B cell (primary cell): ENCODE results near the gene SGPL1. TPM values are rescaled to one million over a fixed set of nuclear protein-coding genes. Genes with fewer than 3 reads are reported as not detected.

ENCODE experiments used
- ATAC-seq: fragments of 200-7000 bp; cut with Tn5 transposase; one replicate; pipeline ENCODE4 v1.10.0; 2021; ENCODE audit warnings: low read depth, mild to moderate bottlenecking, moderate number of reproducible peaks, moderate library complexity
- CTCF ChIA-PET: fragments of 350-600 bp; sonication (Branson Sonifier 250); formaldehyde crosslinking; loops from one replicate; lab custom pipeline; 2021; ENCODE audit warnings: antibody characterized with exemption, inconsistent platforms; lab: Charles Lee
- POLR2A ChIA-PET: fragments of 350-600 bp; sonication (Branson Sonifier 250); formaldehyde crosslinking; loops from one replicate; lab custom pipeline; 2021; ENCODE audit warnings: antibody characterized with exemption; lab: Charles Lee
- DNase-seq: peaks from one replicate; pipeline ENCODE4 v3.0.0; 2013
- H2AFZ ChIP-seq: 2 replicates; pipeline ENCODE4 v1.6.1; 2012; ENCODE audit warnings: mild to moderate bottlenecking, low read depth, low read length; ENCODE audit not compliant: insufficient read depth, poor library complexity, severe bottlenecking
- H3K27ac ChIP-seq, 2 donors: 1 replicate in 1 of 2; 2 replicates in 1 of 2; pipeline ENCODE4 v1.5.1; 2012 to 2013; ENCODE audit warnings: low read length in 2 of 2, mild to moderate bottlenecking in 2 of 2, moderate library complexity in 1 of 2
- H3K27me3 ChIP-seq, 4 experiments: fragments of 200-600 bp in 1 of 4; sonication (generic) in 1 of 4; replicated peaks in 1 of 4; 1 replicate in 2 of 4; 2 replicates in 2 of 4; pipeline versions ENCODE4 v1.6.1 to v1.7.0; 2013 to 2016; ENCODE audit warnings: low read length in 3 of 4, mild to moderate bottlenecking in 2 of 4, mixed read lengths in 1 of 4, moderate library complexity in 1 of 4; ENCODE audit not compliant: insufficient read depth in 4 of 4, control insufficient read depth in 3 of 4; ENCODE audit errors: control extremely low read depth in 1 of 4
- H3K36me3 ChIP-seq, 2 experiments: replicated peaks in 1 of 2; 1 replicate in 1 of 2; 2 replicates in 1 of 2; pipeline versions ENCODE4 v1.6.1 to v1.7.1; 2013; ENCODE audit warnings: low read length in 1 of 2; ENCODE audit not compliant: insufficient read depth in 2 of 2, control insufficient read depth in 1 of 2; ENCODE audit errors: control extremely low read depth in 1 of 2, extremely low read depth in 1 of 2
- H3K4me1 ChIP-seq, 2 donors: fragments of 200-600 bp in 1 of 2; sonication (generic) in 1 of 2; 1 replicate in 1 of 2; 2 replicates in 1 of 2; pipeline versions ENCODE4 v1.5.1 to v1.6.1; 2013 to 2017; ENCODE audit warnings: low read length in 2 of 2; ENCODE audit not compliant: control insufficient read depth in 2 of 2, insufficient read depth in 2 of 2
- H3K4me2 ChIP-seq: replicated peaks from 2 replicates; pipeline ENCODE3; 2012; ENCODE audit warnings: mild to moderate bottlenecking, low read depth, low read length; ENCODE audit not compliant: poor library complexity, severe bottlenecking
- H3K4me3 ChIP-seq, 5 experiments: fragments of 200-600 bp in 1 of 5; sonication (generic) in 1 of 5; 1 replicate in 3 of 5; 2 replicates in 2 of 5; pipeline versions ENCODE4 v1.5.1 to v1.7.0; 2011 to 2016; ENCODE audit warnings: low read length in 4 of 5, mild to moderate bottlenecking in 4 of 5, low read depth in 2 of 5, control low read depth in 1 of 5, moderate library complexity in 1 of 5; ENCODE audit not compliant: insufficient read depth in 1 of 5; ENCODE audit errors: control extremely low read depth in 1 of 5, extremely low read depth in 1 of 5
- H3K79me2 ChIP-seq: fragments of 200-600 bp; sonication (generic); one replicate; pipeline ENCODE4 v1.6.0; 2016; ENCODE audit warnings: low read length; ENCODE audit not compliant: control insufficient read depth, insufficient read depth
- H3K9ac ChIP-seq: fragments of 200-600 bp; sonication (generic); 2 replicates; pipeline ENCODE4 v1.6.1; 2017; ENCODE audit warnings: mild to moderate bottlenecking, low read length, moderate library complexity
- H3K9me3 ChIP-seq, 3 donors: one replicate each; pipeline versions ENCODE4 v1.6.1 to v1.7.1; 2013; ENCODE audit warnings: low read length in 2 of 3; ENCODE audit not compliant: control insufficient read depth in 2 of 3, insufficient read depth in 1 of 3; ENCODE audit errors: control extremely low read depth in 1 of 3
- H4K20me1 ChIP-seq: 2 replicates; pipeline ENCODE4 v1.6.0; 2012; ENCODE audit warnings: mild to moderate bottlenecking, low read length; ENCODE audit not compliant: insufficient read depth, control insufficient read depth, poor library complexity, severe bottlenecking
- H3K27ac Mint-ChIP-seq: one replicate; pipeline ENCODE4 v1.8.0; 2021; ENCODE audit warnings: mixed read lengths
- H3K27me3 Mint-ChIP-seq: one replicate; pipeline ENCODE4 v1.8.0; 2021; ENCODE audit warnings: mixed read lengths
- H3K4me1 Mint-ChIP-seq: one replicate; pipeline ENCODE4 v1.8.0; 2021; ENCODE audit warnings: mixed read lengths
- H3K4me3 Mint-ChIP-seq: one replicate; pipeline ENCODE4 v1.8.0; 2021; ENCODE audit warnings: mixed read lengths
- H3K9me3 Mint-ChIP-seq: one replicate; pipeline ENCODE4 v1.8.0; 2022; ENCODE audit warnings: mixed read lengths; ENCODE audit not compliant: insufficient read depth
- CTCF ChIP-seq: fragments of 200-600 bp; IDR thresholded peaks from one replicate; pipeline ENCODE4 v1.8.0; 2022; ENCODE audit warnings: antibody characterized with exemption, mild to moderate bottlenecking
- EZH2 ChIP-seq: IDR thresholded peaks from 2 replicates; pipeline ENCODE4 v1.6.1; 2012; ENCODE audit warnings: borderline replicate concordance, low read depth, mild to moderate bottlenecking, moderate library complexity, low read length; ENCODE audit not compliant: insufficient read depth, poor library complexity, severe bottlenecking
- WGBS: methylation state at CpG from one replicate; pipeline ENCODE4 v1.1.5; 2013; ENCODE audit warnings: missing lambda C conversion rate; ENCODE audit not compliant: insufficient coverage; 5-methylcytosine and 5-hydroxymethylcytosine counted together
- intact Hi-C: fragments of 100-400 bp; cut with micrococcal nuclease; formaldehyde crosslinking; loops from one replicate; pipeline ENCODE4 v1.10.0; 2022
- polyA plus RNA-seq: library from polyadenylated mRNA; depleted of rRNA; stranded (reverse); fragments of >200 nt; gene quantifications from 2 replicates; pipeline ENCODE4 v1.2.3, GENCODE V29; 2012
- total RNA-seq, 2 donors: library from RNA; stranded (reverse); fragments of 120-200 nt in 1 of 2; gene quantifications; 1 replicate in 1 of 2; 2 replicates in 1 of 2; pipeline versions ENCODE4 v1.2.3 to v1.2.4, GENCODE V29; 2013 to 2022

The SGPL1 gene
- total and polyA plus RNA-seq, 2 donors (not counting 1 experiment from before 2014, with no cell fraction given): 9.1 to 46.2 TPM

- H3K4me3 Mint-ChIP-seq: no peak overlapping the region
- no peak overlapping the region for H2AFZ ChIP-seq
- H3K4me2 ChIP-seq: no peak overlapping the region
- DNase-seq (no peak), ATAC-seq (no peak)
- H3K9ac ChIP-seq: no peak overlapping the region
- H3K79me2 ChIP-seq: no peaks in the 10 kb centered on the region
- no peak overlapping the region for H3K4me3 ChIP-seq
- TF ChIP-seq EZH2 (no peak), CTCF (no peak)
- no peaks in the 10 kb centered on the region for H4K20me1 ChIP-seq
- H3K27me3 ChIP-seq: no peaks in the 10 kb centered on the region
- H3K27ac Mint-ChIP-seq: no peak overlapping the region
- WGBS: 90% methylated on average over 13 of the region's 13 CpGs
- POLR2A ChIA-PET: no interaction called here
- no peaks in the 10 kb centered on the region for H3K27me3 Mint-ChIP-seq
- no peak overlapping the region for H3K27ac ChIP-seq
- CTCF ChIA-PET: interaction anchor here (0.5 to 2.8 kb wide), 2 partner anchors 16 to 200 kb away, joined by 3 to 8 read pairs; no protein-coding TSS in a partner anchor
- H3K4me1 Mint-ChIP-seq: no peaks in the 10 kb centered on the region
- no peaks in the 10 kb centered on the region for H3K36me3 ChIP-seq
- no peaks in the 10 kb centered on the region for H3K9me3 ChIP-seq
- intact Hi-C loops: no loop called here
- H3K9me3 Mint-ChIP-seq: no peaks in the 10 kb centered on the region
- no peaks in the 10 kb centered on the region for H3K4me1 ChIP-seq
Measured at GRCh38 chr10:70775679-70776454, 39.9 kb upstream of the SGPL1 start.

GRCh38 chr10:70776455-70777005 is 39.2 kb upstream of the SGPL1 start:
- no peaks in the 10 kb centered on the region for H3K9me3 ChIP-seq
- H2AFZ ChIP-seq: no peak overlapping the region
- WGBS: 87% methylated on average over 10 of the region's 11 CpGs
- ATAC-seq: no peak
- no peak overlapping the region for H3K27ac Mint-ChIP-seq
- no peak for DNase-seq
- H3K9ac ChIP-seq: no peak overlapping the region
- TF ChIP-seq EZH2 (no peak), CTCF (no peak)
- H3K4me2 ChIP-seq: no peak overlapping the region
- H3K27me3 ChIP-seq: no peaks in the 10 kb centered on the region
- no peaks in the 10 kb centered on the region for H3K36me3 ChIP-seq
- H3K4me1 ChIP-seq: no peaks in the 10 kb centered on the region
- ChIA-PET POLR2A (no interaction called here), CTCF (interaction anchor here (0.5 kb wide), 1 partner anchor 201 kb away, joined by 3 read pairs; no protein-coding TSS in a partner anchor)
- H3K79me2 ChIP-seq: no peaks in the 10 kb centered on the region
- H3K27ac ChIP-seq: no peak overlapping the region
- intact Hi-C loops: no loop called here
- no peaks in the 10 kb centered on the region for H3K27me3 Mint-ChIP-seq
- no peaks in the 10 kb centered on the region for H4K20me1 ChIP-seq
- no peaks in the 10 kb centered on the region for H3K4me1 Mint-ChIP-seq
- no peak overlapping the region for H3K4me3 Mint-ChIP-seq
- H3K9me3 Mint-ChIP-seq: no peaks in the 10 kb centered on the region
- no peak overlapping the region for H3K4me3 ChIP-seq
